ENCODE measurements around the gene FGF10. TPM values are rescaled to one million over a fixed set of nuclear protein-coding genes. Genes with fewer than 3 reads are reported as not detected.

Gene FGF10
- not detected for total RNA-seq

DNA sequence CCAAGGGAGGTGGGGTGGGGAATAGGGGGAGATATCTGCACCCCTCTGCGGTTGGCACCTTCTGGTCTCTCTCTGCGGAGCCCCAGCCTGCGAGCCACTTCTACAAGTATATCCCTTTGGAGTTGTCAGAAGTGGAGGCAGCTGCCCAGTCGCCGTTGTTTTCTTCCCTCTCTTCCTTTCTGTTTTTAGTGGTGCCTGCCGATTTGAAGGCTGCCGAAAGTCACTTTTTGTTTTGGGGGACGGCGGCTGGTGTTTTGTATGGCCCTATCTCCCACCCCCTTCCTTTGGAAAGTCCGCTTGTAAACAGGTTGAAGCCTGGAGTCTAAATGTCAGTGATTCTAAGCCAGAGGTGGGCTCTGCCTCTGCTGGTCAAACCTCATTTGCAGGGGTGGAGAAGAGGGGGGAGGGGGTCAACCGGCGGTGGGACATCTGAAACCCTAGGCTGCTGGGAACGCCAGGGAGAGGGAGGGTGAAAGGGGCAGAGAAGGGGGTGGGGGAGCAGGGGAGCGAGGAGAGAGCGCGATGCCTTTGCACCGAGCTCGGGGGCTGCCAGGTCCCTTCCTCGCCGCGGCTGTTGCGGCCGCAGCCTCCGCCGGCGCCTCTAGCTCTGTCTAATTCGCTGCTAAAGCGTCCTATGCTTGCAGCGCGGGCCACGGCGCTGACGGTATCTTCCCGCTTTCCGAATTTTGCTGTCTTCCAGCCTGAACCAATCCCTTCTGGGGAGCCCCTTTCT, at the start of gene FGF10:
Gene FGF10 (minus strand): TSS at position 331 of the 733 bp plus-strand sequence. CDS start 738 bp downstream, outside the sequence.
- peak within 1 kb of the TSS; percentile 40 for H3K4me3 Mint-ChIP-seq
- no peak for DNase-seq
- H3K27me3 Mint-ChIP-seq: peaks cover 37% of the 10 kb centered on the region
- POLR2A ChIA-PET: no interaction called here
- H3K27ac Mint-ChIP-seq: no peak within 1 kb of the TSS
- peak; percentile 54 for ATAC-seq (ENCODE audit: low read depth)
- H3K4me1 Mint-ChIP-seq: no peaks in the 10 kb centered on the region
- no peaks in the 10 kb centered on the region for H3K36me3 Mint-ChIP-seq
- no peaks in the 10 kb centered on the region for H3K9me3 Mint-ChIP-seq

DNA sequence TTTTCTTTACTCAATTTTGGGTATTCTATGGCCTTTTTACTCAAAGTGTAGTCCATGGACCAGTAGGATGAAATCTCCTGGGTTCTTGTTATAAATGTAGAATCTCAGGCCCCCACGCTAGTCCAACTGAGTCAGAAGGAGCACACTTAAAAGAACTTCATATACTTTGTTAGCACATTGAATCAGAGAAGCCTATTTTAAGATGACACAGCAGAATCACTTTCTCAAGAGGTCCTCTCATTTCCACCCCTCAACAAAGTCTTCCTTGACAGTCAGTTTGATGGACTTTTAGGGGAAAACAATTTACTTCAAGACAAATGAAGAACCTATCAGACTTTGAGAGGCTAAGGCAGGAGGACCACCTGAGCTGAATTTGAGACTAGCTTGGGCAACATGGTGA, 37.7 kb upstream of the FGF10 start:
- no peak overlapping the region for H3K27ac Mint-ChIP-seq
- no peak for DNase-seq
- POLR2A ChIA-PET: no interaction called here
- peaks cover 2% of the 10 kb centered on the region for H3K9me3 Mint-ChIP-seq
- H3K27me3 Mint-ChIP-seq: no peaks in the 10 kb centered on the region
- H3K4me3 Mint-ChIP-seq: no peak overlapping the region
- no peak for ATAC-seq (ENCODE audit: low read depth)
- no peaks in the 10 kb centered on the region for H3K4me1 Mint-ChIP-seq
- no peaks in the 10 kb centered on the region for H3K36me3 Mint-ChIP-seq

DNA sequence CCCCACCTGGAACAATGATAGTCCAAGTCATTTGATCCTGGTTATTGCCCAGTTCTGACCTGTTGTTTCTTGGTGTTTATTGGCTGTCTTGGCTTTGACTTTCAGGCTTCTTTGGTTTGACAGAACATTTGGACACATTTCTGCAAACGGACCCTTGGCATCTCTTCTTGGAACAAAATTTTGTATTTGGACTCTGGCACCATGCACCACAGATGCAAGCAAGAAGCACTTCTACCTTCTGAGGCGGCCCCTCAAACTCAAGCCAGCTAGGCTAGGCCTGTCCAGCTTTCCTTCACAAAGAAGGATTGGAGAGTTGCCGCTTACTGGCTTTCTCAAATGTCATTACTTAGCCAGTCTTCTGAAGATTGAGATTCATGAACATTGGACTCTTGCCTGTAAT, 23.1 kb upstream of the FGF10 start:
- DNase-seq: no peak
- ATAC-seq (ENCODE audit: low read depth): no peak
- Mint-ChIP-seq H3K9me3 (no peaks in the 10 kb centered on the region), H3K27ac (no peak overlapping the region), H3K27me3 (no peaks in the 10 kb centered on the region), H3K4me3 (no peak overlapping the region), H3K36me3 (no peaks in the 10 kb centered on the region), H3K4me1 (no peaks in the 10 kb centered on the region)
- POLR2A ChIA-PET: no interaction called here

DNA sequence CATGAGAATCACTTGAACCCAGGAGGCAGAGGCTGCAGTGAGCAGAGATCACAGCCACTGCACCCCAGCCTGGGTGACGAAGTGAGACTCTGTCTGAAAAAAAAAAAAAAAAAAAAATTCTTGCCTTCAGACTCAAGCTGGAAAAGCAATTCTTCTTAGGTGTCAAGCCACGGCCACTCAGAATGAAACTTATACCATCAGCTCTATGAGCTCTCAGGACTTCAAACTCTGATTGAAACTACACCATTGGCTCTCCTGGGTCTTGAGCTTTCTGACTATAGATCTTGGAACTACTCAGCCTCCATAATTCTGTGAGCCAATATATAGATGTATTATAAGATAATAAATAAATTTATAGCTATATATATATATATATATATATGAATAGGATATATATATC, 12.9 kb upstream of the FGF10 start:
- Mint-ChIP-seq H3K36me3 (no peaks in the 10 kb centered on the region), H3K27ac (no peak overlapping the region), H3K4me1 (no peaks in the 10 kb centered on the region), H3K27me3 (no peaks in the 10 kb centered on the region), H3K4me3 (no peak overlapping the region), H3K9me3 (no peaks in the 10 kb centered on the region)
- no peak for DNase-seq
- no peak for ATAC-seq (ENCODE audit: low read depth)
- POLR2A ChIA-PET: no interaction called here

DNA sequence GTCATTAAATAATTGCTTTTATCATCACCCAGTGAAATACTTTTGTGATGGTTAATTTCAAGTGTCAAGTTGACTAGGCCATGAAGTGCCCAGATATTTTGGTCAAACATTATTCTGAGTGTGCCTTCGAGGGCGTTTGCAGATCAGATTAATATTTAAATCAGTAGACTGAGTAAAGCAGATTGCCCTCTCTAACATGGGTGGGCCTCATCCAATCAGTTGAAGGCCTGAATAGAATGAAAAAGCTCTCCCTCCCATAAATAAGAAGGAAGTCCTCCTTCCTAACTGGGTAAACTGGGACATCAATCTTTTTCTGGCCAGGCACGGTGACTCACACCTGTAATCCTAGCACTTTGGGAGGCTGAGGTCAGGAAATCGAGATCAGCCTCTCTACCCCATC, 12.4 kb upstream of the FGF10 start:
- no peak overlapping the region for H3K4me3 Mint-ChIP-seq
- peaks cover 2% of the 10 kb centered on the region for H3K9me3 Mint-ChIP-seq
- DNase-seq: no peak
- POLR2A ChIA-PET: no interaction called here
- no peaks in the 10 kb centered on the region for H3K36me3 Mint-ChIP-seq
- no peaks in the 10 kb centered on the region for H3K4me1 Mint-ChIP-seq
- ATAC-seq (ENCODE audit: low read depth): no peak
- no peaks in the 10 kb centered on the region for H3K27me3 Mint-ChIP-seq
- no peak overlapping the region for H3K27ac Mint-ChIP-seq

DNA sequence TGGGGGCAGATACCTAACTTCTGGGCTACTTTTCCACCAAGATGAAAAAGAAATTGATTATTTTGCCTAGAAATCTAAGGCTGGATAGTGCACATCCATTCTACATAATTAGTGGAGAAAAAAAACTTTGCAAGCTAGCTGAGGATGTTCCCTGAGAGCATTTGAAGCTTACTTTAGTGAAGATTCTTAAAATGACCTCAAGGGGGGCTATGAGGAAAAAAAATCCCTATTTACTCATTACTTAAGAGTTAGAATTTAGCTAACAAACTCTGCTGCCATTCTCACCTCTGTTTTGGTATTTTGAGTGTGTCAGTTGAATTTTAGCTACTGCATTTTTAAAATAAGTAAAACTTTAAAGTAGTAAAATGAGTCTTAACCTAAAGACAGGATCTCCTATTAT, 9.2 kb upstream of the FGF10 start:
- no peak overlapping the region for H3K4me3 Mint-ChIP-seq
- H3K27me3 Mint-ChIP-seq: no peaks in the 10 kb centered on the region
- ATAC-seq (ENCODE audit: low read depth) (no peak), DNase-seq (no peak)
- POLR2A ChIA-PET: no interaction called here
- no peak overlapping the region for H3K27ac Mint-ChIP-seq
- no peaks in the 10 kb centered on the region for H3K36me3 Mint-ChIP-seq
- peaks cover 2% of the 10 kb centered on the region for H3K9me3 Mint-ChIP-seq
- no peaks in the 10 kb centered on the region for H3K4me1 Mint-ChIP-seq

DNA sequence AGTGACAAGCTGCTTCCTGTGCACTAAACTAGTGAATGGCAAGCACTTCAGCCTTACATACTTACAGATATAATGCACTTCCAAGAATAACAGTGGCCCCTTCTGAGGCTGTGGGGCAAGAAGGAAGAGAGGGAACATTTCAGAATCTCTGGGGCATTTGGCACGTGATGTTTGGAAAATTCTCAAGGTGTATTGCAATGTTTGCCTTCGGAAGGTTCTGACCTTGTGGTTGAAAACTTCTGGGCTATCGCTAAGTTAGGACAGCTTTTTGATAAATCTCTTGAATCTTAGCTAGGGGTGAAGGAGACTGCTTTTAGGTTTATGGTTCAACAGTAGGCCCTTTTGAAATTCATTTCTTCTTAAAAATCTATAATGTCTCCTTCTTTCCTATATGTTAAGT, 7.1 kb upstream of the FGF10 start:
- no peak for ATAC-seq (ENCODE audit: low read depth)
- Mint-ChIP-seq H3K27me3 (no peaks in the 10 kb centered on the region), H3K9me3 (peaks cover 2% of the 10 kb centered on the region), H3K36me3 (no peaks in the 10 kb centered on the region), H3K4me3 (no peak overlapping the region), H3K27ac (no peak overlapping the region), H3K4me1 (no peaks in the 10 kb centered on the region)
- POLR2A ChIA-PET: no interaction called here
- DNase-seq: no peak

DNA sequence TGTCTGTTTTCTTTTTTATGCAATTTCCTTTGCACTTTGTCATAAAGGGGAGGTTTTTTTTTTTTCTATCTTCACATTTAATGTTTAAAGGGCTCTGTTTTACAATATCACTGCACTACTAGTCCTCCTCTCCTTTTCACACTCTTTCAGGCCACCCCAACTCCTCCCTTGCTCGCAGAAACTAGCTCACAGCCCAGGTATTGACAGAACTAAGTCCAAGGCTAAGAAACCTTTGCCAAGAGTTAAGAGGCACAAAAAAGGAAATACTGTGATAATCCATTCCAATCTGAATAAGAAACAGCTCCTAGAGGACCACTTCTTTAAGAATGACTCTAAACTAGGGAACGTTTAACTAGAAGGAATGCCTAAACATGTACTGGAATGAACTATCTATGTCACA, 1.1 kb upstream of the FGF10 start:
- Mint-ChIP-seq H3K4me3 (no peak overlapping the region), H3K9me3 (no peaks in the 10 kb centered on the region), H3K27me3 (peaks cover 37% of the 10 kb centered on the region), H3K4me1 (no peaks in the 10 kb centered on the region), H3K27ac (no peak overlapping the region), H3K36me3 (no peaks in the 10 kb centered on the region)
- no peak for ATAC-seq (ENCODE audit: low read depth)
- POLR2A ChIA-PET: no interaction called here
- DNase-seq: no peak

DNA sequence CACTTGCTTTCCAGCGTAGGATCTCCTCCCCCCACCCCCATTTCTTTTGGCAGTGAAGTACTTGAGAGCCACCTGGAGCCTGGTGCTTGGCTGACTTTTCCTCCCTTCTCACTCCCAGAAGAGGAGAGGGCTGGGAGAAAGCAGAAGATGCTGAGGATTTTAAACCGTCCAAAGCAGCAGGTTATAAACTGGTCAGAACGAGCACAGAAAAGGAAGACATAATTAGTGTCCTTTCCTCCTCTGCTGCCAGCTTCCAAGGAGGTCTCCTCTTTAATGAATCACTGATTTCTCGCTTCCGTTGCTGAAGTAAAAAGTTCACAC, 563 bp upstream of the FGF10 start:
- no peaks in the 10 kb centered on the region for H3K4me1 Mint-ChIP-seq
- peak overlapping the region; percentile 40 for H3K4me3 Mint-ChIP-seq
- ATAC-seq (ENCODE audit: low read depth) (no peak), DNase-seq (no peak)
- peaks cover 37% of the 10 kb centered on the region for H3K27me3 Mint-ChIP-seq
- H3K36me3 Mint-ChIP-seq: no peaks in the 10 kb centered on the region
- POLR2A ChIA-PET: no interaction called here
- H3K27ac Mint-ChIP-seq: no peak overlapping the region
- H3K9me3 Mint-ChIP-seq: no peaks in the 10 kb centered on the region

DNA sequence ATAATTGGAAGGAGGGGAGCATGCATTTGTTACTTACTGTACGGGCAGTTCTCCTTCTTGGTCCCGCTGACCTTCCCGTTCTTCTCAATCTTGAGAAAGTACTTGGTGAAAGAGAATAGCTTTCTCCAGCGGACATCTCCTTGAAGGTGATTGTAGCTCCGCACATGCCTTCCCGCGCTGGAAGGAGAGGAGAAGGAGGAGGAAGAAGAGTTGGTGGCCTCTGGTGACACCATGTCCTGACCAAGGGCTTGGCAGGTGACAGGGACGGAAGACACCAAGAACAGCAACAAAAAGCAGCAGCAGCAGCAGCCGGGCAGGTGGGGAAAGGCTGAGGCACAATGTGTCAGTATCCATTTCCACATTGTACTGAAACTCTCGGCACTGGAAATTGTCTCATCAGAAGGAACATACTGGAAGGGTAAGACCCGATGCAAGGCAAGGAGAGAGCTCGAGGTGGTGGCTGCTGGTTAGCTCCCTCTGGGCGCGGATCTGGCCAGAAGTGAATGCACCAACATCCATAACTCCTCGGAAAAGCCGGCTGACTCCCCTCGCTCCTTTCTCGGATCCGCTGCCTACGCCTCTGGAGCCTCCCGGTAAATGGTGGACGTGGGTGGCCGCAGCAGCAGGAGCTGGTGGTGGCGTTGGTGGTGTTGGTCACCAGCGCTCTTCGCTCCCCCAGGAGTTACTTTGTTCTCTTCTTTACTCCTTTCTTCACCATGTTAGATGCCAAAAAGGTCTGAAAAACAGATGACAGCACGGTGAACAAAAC, 715 bp downstream of the FGF10 start:
- ATAC-seq (ENCODE audit: low read depth): no peak
- no peak overlapping the region for H3K4me3 Mint-ChIP-seq

DNA sequence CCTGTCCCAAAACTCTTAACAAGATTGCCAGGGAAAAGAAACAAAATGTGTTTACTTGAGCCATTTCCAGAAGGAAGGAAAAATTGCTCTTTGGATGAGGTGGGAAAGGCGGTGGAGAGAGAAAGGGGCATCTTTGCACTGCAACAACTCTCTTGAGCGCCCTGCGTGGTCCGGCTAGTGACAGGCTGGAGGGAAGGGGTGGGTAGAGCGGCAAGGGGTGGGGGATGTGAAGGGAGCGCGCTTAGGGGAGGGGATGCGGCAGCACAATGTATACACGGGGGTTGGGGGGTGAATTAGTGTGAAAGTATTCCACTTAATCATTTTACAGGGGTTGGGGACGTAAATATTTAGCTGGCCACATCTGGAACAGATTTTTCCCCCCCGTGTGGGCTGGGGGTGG, 1.3 kb downstream of the FGF10 start:
- DNase-seq (no peak), ATAC-seq (ENCODE audit: low read depth) (no peak)
- Mint-ChIP-seq H3K27me3 (peaks cover 37% of the 10 kb centered on the region), H3K27ac (no peak overlapping the region), H3K36me3 (no peaks in the 10 kb centered on the region), H3K4me3 (no peak overlapping the region), H3K9me3 (no peaks in the 10 kb centered on the region), H3K4me1 (no peaks in the 10 kb centered on the region)
- POLR2A ChIA-PET: no interaction called here

More for the DNA sequence above, 715 bp downstream of the FGF10 start:
- no peak overlapping the region for H3K27ac Mint-ChIP-seq
- no peaks in the 10 kb centered on the region for H3K36me3 Mint-ChIP-seq
- POLR2A ChIA-PET: no interaction called here
- H3K9me3 Mint-ChIP-seq: no peaks in the 10 kb centered on the region
- no peaks in the 10 kb centered on the region for H3K4me1 Mint-ChIP-seq
- peaks cover 37% of the 10 kb centered on the region for H3K27me3 Mint-ChIP-seq
- no peak for DNase-seq

DNA sequence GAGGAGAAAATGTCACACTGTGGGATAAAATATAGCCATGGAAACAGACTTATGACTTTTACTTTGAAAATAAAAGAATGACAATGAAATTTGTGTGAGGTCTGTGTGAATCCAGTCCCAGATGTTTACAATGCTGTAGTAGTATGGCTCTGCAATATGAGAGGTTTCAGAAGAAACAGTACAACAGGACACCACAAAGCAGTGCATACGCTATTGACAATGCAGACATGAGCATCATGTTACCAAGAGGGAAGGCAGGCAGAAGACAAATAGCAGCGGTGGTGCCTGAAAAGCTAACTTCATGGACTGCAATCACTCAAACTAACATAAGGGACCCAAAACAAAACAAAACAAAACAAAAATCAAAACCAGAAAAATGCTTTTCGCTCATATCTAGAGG, 1.8 kb downstream of the FGF10 start:
- DNase-seq: no peak
- Mint-ChIP-seq H3K4me3 (no peak overlapping the region), H3K27me3 (peaks cover 37% of the 10 kb centered on the region), H3K27ac (no peak overlapping the region), H3K9me3 (no peaks in the 10 kb centered on the region), H3K36me3 (no peaks in the 10 kb centered on the region), H3K4me1 (no peaks in the 10 kb centered on the region)
- ATAC-seq (ENCODE audit: low read depth): no peak
- POLR2A ChIA-PET: no interaction called here

DNA sequence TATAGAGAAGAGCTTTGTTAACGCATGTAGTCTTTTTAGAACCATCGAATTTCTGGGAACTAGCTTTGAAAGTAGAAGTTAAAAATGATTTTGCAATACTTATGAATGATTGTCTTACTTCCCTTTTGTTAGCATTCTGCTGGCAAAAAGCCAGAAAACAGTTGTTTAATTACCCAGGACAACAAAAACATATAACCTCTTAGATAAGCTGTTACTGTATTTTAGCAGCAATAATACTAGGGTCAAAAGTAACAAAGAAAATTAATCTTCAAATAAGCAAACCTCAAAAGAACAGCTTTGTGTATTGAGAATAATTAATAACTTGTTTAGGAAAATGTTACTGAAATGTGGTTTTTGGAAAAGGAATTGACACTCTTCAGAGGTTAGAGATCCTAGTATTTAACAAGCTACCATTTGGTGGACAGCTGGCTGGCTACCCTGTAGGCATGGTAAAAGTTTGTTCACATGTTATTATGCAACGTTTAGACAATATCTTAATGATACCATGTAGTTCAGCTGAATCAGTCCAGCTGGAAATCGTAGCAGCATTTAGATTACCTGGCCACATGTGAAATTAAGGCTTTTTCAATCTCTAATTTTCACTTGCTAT, 3.8 kb downstream of the FGF10 start:
- ATAC-seq (ENCODE audit: low read depth) (no peak), DNase-seq (no peak)
- Mint-ChIP-seq H3K4me1 (no peaks in the 10 kb centered on the region), H3K36me3 (no peaks in the 10 kb centered on the region), H3K27ac (no peak overlapping the region), H3K4me3 (no peak overlapping the region), H3K27me3 (peaks cover 33% of the 10 kb centered on the region), H3K9me3 (no peaks in the 10 kb centered on the region)
- POLR2A ChIA-PET: no interaction called here

DNA sequence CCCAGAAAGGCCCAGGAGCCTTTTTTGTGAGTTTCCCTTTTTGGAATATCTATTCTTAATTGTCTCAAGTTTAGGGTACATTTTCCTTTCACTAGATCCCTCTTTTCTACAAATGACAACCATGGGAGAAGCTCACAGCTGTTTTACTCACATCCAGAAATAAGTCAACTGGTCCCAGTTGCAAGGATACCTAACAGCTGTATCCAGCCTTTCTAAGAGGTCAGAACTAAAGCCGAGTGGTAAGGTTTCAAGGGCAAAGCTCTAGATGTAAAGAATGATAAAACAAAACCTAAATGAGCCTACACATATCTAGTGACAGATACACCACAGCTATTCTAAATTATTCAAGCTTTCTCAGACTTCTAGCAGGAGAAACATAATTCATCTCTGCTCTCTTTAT, 4.4 kb downstream of the FGF10 start:
- no peaks in the 10 kb centered on the region for H3K4me1 Mint-ChIP-seq
- no peak overlapping the region for H3K4me3 Mint-ChIP-seq
- H3K27ac Mint-ChIP-seq: no peak overlapping the region
- no peaks in the 10 kb centered on the region for H3K9me3 Mint-ChIP-seq
- H3K36me3 Mint-ChIP-seq: no peaks in the 10 kb centered on the region
- peaks cover 27% of the 10 kb centered on the region for H3K27me3 Mint-ChIP-seq
- ATAC-seq (ENCODE audit: low read depth): no peak
- POLR2A ChIA-PET: no interaction called here
- DNase-seq: no peak
